GM18508 (cell line): ENCODE results near the gene ABHD14A.

ENCODE experiments used
- ATAC-seq: cut with Tn5 transposase; IDR thresholded peaks from one replicate; pipeline ENCODE4 v1.9.1; 2021; ENCODE audit warnings: moderate number of reproducible peaks; ENCODE audit not compliant: insufficient read depth, unreplicated experiment

ABHD14A gene

DNA sequence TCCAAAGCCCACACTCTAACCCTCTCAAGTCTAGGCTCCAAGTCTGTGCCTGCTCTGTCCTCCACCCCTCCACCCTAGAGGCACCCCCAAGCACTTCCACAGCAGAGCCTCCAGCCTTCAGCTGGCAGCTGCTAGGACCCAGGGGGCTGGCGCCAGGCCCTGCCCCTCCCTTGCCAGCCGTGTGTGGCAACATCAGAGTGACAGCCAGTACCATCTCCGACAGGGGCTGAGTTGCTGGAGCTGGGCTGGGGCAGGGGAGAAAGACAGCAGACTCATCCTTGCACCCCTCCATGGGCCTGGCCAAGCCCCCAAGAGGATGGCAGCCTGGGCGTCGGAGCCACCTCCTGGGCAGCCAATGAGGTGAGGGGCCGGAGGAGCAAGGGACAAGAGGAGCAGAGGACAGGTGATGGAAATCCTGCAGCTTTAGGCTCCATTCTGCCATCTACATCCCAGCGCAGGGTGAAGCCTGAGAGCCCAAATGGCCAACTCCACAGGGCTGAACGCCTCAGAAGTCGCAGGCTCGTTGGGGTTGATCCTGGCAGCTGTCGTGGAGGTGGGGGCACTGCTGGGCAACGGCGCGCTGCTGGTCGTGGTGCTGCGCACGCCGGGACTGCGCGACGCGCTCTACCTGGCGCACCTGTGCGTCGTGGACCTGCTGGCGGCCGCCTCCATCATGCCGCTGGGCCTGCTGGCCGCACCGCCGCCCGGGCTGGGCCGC, 19.5 kb upstream of the ABHD14A start, which contains the start of gene GPR62:
TSS of gene GPR62 (plus strand) at position 207 of the 718 bp plus-strand sequence. CDS start at position 479, 272 bp downstream.
- no peak for ATAC-seq

DNA sequence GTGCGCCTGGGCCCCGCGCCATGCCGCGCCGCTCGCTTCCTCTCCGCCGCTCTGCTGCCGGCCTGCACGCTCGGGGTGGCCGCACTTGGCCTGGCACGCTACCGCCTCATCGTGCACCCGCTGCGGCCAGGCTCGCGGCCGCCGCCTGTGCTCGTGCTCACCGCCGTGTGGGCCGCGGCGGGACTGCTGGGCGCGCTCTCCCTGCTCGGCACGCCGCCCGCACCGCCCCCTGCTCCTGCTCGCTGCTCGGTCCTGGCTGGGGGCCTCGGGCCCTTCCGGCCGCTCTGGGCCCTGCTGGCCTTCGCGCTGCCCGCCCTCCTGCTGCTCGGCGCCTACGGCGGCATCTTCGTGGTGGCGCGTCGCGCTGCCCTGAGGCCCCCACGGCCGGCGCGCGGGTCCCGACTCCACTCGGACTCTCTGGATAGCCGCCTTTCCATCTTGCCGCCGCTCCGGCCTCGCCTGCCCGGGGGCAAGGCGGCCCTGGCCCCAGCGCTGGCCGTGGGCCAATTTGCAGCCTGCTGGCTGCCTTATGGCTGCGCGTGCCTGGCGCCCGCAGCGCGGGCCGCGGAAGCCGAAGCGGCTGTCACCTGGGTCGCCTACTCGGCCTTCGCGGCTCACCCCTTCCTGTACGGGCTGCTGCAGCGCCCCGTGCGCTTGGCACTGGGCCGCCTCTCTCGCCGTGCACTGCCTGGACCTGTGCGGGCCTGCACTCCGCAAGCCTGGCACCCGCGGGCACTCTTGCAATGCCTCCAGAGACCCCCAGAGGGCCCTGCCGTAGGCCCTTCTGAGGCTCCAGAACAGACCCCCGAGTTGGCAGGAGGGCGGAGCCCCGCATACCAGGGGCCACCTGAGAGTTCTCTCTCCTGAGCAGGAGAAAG, 18.7 kb upstream of the ABHD14A start:
- ATAC-seq, result no peak

DNA sequence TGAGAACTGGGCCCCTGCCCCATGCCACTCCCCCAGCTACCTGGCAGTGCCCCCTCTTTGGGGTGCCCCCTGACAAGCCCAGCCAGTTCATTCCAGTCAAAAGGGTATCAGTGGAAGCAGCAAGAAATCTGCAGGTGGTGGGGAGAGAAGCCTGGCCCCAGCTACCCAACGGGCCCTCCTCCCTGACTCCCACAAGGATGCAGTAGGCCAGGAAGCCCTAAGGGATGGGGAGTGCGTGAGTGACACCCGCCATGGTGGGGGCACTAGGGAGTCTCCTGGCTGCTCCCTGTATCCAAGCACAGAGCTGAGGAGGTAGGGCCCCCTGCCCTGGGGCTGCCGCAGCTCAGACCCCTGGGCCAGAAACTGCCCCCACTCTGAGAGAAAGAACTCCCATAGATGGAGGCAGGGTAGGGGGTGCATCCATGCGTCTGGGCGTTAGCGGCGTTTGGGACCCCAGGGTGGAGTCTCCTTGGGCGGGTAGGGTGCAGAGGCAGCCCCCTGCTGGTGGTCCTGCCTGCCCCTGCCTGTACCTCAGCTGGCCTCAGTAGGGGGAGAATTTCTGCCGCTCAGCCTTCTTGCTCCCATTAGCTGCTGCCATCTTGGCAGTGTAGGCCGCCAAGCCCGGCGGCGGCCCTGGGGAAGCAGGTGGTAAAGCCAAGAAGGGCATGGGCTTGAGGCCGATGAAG, 17.2 kb upstream of the ABHD14A start:
- ATAC-seq, result no peak

- no peak for ATAC-seq
These were observed 16.0 kb upstream of the ABHD14A start for GRCh38 chr3:51958603-51959521.

- no peak for ATAC-seq
These were observed 15.2 kb upstream of the ABHD14A start for GRCh38 chr3:51959651-51960050.

DNA sequence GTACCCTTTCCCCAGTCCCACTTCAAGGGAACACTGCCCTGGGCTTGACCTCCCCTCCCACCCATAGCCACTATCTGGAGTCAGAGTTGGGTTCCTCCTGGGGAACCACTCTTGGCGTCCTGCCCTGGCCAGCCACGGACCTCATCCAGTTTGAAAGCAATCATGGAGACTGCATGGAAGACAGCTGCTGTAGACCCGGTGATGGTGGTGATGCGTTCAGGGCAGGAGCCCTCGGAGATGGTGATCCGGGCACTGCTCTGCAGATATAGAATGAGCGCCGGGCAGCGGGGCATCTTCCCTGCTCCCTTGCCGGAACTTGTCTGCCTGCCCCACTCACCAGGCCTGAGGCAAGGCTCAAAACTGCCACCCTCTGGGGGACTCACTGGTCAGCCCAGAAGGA, 14.5 kb upstream of the ABHD14A start:
- ATAC-seq, result no peak

- ATAC-seq, result no peak
These were observed 13.9 kb upstream of the ABHD14A start for GRCh38 chr3:51961011-51961410.

DNA sequence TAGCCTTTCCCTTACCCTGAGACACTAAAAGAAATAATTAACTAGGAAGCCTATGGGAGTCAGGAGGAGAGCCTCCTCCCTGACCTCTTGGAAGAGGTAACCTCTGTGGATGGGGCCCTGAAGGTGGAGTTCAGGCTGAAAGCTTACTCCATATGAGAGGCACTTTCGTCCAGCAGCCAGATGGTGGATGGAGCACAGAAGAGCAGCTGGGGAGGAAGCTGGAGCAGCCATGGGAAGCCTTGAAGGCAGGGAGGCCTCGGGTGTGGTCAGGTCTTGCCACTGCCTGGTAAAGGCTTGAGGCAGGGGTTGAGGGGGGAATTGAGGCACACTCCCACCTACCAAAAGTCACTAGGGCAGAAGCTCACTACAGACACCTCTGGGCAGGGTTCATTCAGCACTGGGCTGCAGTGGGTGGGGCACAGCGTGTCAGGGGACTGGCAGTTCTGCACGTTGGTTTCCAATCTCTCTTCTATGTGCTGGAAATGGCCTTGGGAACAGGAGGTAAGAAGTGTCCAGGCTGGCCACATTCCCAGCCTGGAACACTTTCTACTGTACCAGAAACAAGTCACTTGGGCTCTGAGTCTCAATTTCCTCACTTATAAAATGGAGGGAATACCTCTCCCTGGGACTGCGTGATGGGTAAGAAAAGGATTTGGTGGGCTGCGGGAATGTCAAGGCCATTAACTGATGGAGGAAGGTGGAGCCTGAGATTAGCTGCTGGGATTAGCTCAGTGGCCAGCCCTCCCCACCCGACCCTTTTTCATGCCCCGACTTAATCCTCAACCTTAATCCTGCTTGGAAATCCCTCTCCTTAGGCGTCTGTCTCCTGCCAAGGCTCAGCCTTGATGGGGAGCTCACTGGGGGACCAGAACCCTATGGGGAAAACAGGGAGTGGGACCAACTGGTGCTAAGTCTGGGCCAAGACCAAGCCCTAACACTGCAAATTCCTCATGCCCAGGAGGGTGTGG, 13.0 kb upstream of the ABHD14A start:
- ATAC-seq, result no peak

DNA sequence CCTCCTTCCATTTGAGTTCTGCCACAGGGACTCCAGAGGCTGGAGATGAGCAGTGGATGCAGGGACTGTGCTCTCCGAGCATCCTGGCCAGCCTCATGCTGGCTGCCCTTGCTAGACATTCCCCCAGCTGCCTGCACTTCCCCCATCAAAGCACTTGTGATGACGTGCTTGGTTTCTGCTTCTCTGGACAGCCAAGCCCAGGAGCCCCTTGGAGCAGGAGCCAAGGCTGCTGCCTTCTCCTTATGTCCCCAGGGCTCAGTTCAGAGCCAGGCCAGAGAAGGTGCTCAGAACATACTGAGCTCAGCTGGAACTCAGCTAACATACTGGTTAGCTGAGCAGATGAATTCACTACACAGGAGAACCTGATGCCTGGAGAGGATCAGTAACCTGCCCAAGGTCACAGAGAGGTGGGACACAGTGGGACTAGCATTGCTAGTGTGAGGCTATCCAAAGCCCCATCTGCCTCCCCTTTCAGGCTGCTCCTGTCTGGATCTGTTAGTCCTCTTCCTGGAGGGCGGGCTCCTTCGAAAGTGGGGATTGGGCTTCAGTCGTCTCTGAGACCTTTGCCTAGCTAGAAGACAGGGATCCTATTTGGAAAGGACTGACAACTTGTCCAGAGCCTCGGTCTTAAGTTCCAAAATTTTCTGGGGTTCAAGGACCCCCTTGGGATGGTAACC, 11.9 kb upstream of the ABHD14A start:
- ATAC-seq, result no peak

GRCh38 chr3:51963951-51964451, 10.9 kb upstream of the ABHD14A start:
- ATAC-seq, result no peak

DNA sequence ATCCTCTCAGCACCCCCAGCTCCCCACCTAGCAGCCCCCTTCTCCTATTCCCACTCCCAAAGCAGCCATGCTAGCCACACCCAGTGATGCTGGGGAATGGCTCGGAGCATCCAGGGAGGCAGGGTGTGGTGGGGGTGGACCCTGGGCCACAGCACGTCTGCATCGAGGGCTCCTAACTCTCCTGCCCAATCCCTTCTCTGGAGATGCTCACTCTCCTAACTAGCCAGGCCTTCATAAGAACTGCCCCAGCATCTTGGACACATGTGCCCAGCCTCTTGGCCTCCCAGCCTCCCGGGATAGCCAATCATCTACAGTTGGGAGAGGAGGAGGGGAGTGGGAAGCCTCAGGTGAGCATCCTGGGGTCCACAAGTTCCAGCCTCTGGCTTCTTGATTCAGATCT, 10.3 kb upstream of the ABHD14A start:
- ATAC-seq, result no peak

DNA sequence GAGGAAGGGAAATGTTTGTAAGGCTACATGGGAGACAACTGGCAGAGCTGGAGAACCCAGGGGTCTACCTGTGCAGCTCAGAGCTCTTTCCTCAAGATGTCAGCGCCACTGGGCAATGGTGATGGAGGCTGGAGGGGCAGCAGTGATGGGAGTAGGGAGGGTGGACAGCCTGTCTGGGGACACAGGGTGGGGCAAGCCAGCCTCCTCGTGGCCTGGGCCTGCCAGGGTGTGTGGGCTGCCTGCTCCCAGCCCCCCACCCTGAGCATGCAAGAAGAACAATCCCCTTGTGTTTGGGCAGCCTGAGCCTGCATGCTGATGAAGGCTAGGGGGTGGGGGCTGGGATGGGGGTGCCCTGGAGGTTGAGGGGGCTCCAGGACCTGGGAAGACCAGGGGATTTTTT, 8.8 kb upstream of the ABHD14A start:
- no peak for ATAC-seq

GRCh38 chr3:51966486-51966885, 8.4 kb upstream of the ABHD14A start:
- no peak for ATAC-seq

- no peak for ATAC-seq
These were observed 7.9 kb upstream of the ABHD14A start for GRCh38 chr3:51966922-51967383.

- ATAC-seq, result no peak
These were observed 7.3 kb upstream of the ABHD14A start, which contains the start of gene PCBP4 for GRCh38 chr3:51967384-51968169. Gene PCBP4, minus strand, starts transcription at chr3:51967454. Its CDS starts 6,214 bp downstream, at chr3:51961240.

DNA sequence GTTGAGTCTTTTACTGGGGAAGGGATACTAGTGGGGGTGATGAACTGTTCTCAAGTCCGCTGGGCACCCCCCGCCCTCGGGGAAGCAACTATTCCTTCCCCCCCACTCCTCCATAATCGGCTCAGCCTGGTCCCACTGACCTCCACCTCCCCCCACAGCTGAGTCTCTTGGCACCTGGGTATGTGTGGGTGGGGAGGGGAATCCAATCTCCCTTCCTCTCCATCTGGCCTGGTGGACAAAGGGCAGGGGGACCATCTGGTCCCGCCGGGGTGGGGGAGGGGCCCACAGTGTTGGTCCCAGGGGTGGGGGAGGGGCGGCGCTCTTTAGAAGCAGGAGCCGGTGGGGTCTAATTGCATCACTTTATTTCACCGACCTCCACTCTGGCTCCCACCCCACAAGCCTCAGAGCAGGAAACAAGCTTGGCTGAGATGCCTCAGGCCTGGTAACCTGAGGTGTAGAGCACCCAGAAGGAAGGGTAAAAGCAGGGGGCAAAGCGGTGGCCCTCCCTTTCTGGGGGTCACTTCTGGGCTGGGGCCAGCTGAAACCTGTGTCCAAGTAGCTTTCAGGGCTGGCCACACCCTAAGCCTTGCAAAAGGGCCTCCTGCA, 6.6 kb upstream of the ABHD14A start:
- no peak for ATAC-seq
